ENCODE measurements around the gene INCENP.
"Not testable (repeated sequence)": the region's sequence is repeated elsewhere in the genome, so short reads cannot be mapped to it uniquely, and the experiment has no call there.

Gene INCENP

GRCh38 chr11:62181097-62181496, 57.3 kb downstream of the INCENP start:
- DNase-seq, result no peak

- no peak for DNase-seq
Measured at GRCh38 chr11:62182147-62182891, 58.5 kb downstream of the INCENP start.

- no peak for DNase-seq
Measured at GRCh38 chr11:62186195-62186594, 62.4 kb downstream of the INCENP start.

- DNase-seq, result no peak
Measured at GRCh38 chr11:62190011-62190410, 66.2 kb downstream of the INCENP start, which contains the start of gene SCGB1D1. Gene SCGB1D1 (plus strand): TSS chr11:62190216. CDS start chr11:62190285, 69 bp downstream.

GRCh38 chr11:62193952-62194351, 70.1 kb downstream of the INCENP start:
- DNase-seq, result no peak

GRCh38 chr11:62195010-62195409, 71.2 kb downstream of the INCENP start:
- DNase-seq, result not testable (repeated sequence)

GRCh38 chr11:62195945-62196344, 72.1 kb downstream of the INCENP start:
- no peak for DNase-seq

- not testable (repeated sequence) for DNase-seq
Measured at GRCh38 chr11:62197400-62197799, 73.6 kb downstream of the INCENP start.

GRCh38 chr11:62201376-62201775, 77.6 kb downstream of the INCENP start:
- no peak for DNase-seq
